ENCODE measurements around the gene HMCN2. TPM values are rescaled to one million over a fixed set of nuclear protein-coding genes. Genes with fewer than 3 reads are reported as not detected.

The HMCN2 gene
- total RNA-seq, 1 experiment from 2014 or later: 8.6 TPM

GRCh38 chr9:130286072-130286770 lies 20.7 kb downstream of the HMCN2 start:
- Histone ChIP-seq H3K9ac (ENCODE audit: extremely low read depth, insufficient read length, low read length) (no peak overlapping the region), H3K56ac (ENCODE audit: insufficient read length, low read depth, low read length) (no peak overlapping the region), H2BK15ac (ENCODE audit: low read depth, low read length) (no peak overlapping the region), H2BK12ac (ENCODE audit: insufficient read length, low read depth, low read length) (no peak overlapping the region), H4K91ac (ENCODE audit: insufficient read length, low read depth, low read length) (no peak overlapping the region), H3K4me1 (ENCODE audit: insufficient read depth, low read length) (peaks cover 2% of the 10 kb centered on the region; the same call in 1 of the 2 replicates), H3K27ac (ENCODE audit: insufficient read length, low read depth, low read length) (no peak overlapping the region), H3K79me1 (ENCODE audit: insufficient read depth, low read depth, low read length, poor library complexity, severe bottlenecking) (no peaks in the 10 kb centered on the region), H3T11ph (ENCODE audit: low read length) (no peak overlapping the region), H2BK20ac (ENCODE audit: low read depth, low read length, poor library complexity, severe bottlenecking) (no peak overlapping the region), H3K18ac (ENCODE audit: insufficient read length, low read depth, low read length) (no peak overlapping the region), H3K23ac (ENCODE audit: insufficient read length, low read depth, low read length) (no peak overlapping the region), H3K4me2 (ENCODE audit: insufficient read depth, insufficient read length, low read length) (no peak overlapping the region), H3K27me3 (ENCODE audit: insufficient read depth, low read length) (no peaks in the 10 kb centered on the region), H3K4ac (ENCODE audit: low read depth, low read length) (no peak overlapping the region), H2BK5ac (ENCODE audit: insufficient read length, low read length) (no peak overlapping the region), H3K79me2 (ENCODE audit: insufficient read depth, low read length) (no peaks in the 10 kb centered on the region), H3K23me2 (ENCODE audit: insufficient read length, low read depth, low read length, poor library complexity, severe bottlenecking) (no peaks in the 10 kb centered on the region), H4K5ac (ENCODE audit: insufficient read length, low read depth, low read length) (no peak overlapping the region), H2AFZ (ENCODE audit: low read length) (no peak overlapping the region), H2AK5ac (ENCODE audit: insufficient read length, low read length) (no peak overlapping the region), H3K14ac (ENCODE audit: insufficient read depth, low read length) (no peak overlapping the region), H2BK120ac (ENCODE audit: low read depth, low read length, poor library complexity, severe bottlenecking) (no peak overlapping the region), H4K8ac (replicated peaks; ENCODE audit: insufficient read length, low read depth, low read length) (no peak overlapping the region), H3K9me3 (ENCODE audit: control insufficient read depth, low read depth, low read length) (no peaks in the 10 kb centered on the region), H4K20me1 (ENCODE audit: control insufficient read depth, insufficient read depth, insufficient read length) (no peaks in the 10 kb centered on the region)
- H3K9me3 Mint-ChIP-seq: no peaks in the 10 kb centered on the region
- H3K4me3 Mint-ChIP-seq: no peak overlapping the region
- H3K4me1 Mint-ChIP-seq: peaks cover 19 to 36% of the 10 kb centered on the region in 2 experiments
- H3K27ac Mint-ChIP-seq: peak overlapping the region in 2 of 3 experiments; percentile 0 to 23; a peak in 1 of 7 replicates
- WGBS (ENCODE audit: extremely low coverage, insufficient read length, low lambda C conversion rate): no CpG with 5 or more reads among the region's 17 CpGs
- peaks cover 0 to 37% (median 9%) of the 10 kb centered on the region in 3 experiments; a peak in 5 of 7 replicates for H3K36me3 Mint-ChIP-seq (ENCODE audit: insufficient read depth in 1 of 3, low read depth in 3 of 3)
- no peak for TF ChIP-seq CTCF (conservative IDR thresholded peaks at IDR 0.05)
- DNase-seq: no peak
- no peaks in the 10 kb centered on the region; the same call in 1 of the 2 replicates for H3K27me3 Mint-ChIP-seq (ENCODE audit: low read depth)

Measured in H9 (cell line).